HEK293 (cell line): ENCODE results near the gene EME1.

Experiments used
- CTCF ChIA-PET: fragments of 350-600 bp; formaldehyde crosslinking; extraction: SDS; loops from one replicate; lab custom pipeline; 2021; ENCODE audit warnings: antibody characterized with exemption; lab: Yijun Ruan, JAX
- POLR2A ChIA-PET: fragments of 300-600 bp; formaldehyde crosslinking; extraction: SDS; loops from one replicate; lab custom pipeline; 2020; ENCODE audit warnings: antibody characterized with exemption, inconsistent platforms; lab: Yijun Ruan, JAX
- H3K27ac ChIP-seq: fragments of 200-500 bp; sonication (Bioruptor generic); 2 replicates; pipeline ENCODE4 v1.5.1; 2014; ENCODE audit warnings: low read depth, low read length, control low read depth, inconsistent platforms; ENCODE audit errors: extremely low read depth
- H3K36me3 ChIP-seq, 2 experiments: fragments of 200-500 bp in 1 of 2; sonication (Bioruptor generic) in 1 of 2; 1 replicate in 1 of 2; 2 replicates in 1 of 2; pipeline ENCODE4 v1.5.1; 2014 to 2017; ENCODE audit warnings: inconsistent platforms in 2 of 2, low read length in 2 of 2; ENCODE audit not compliant: control insufficient read depth in 2 of 2, insufficient read depth in 1 of 2
- H3K4me1 ChIP-seq: fragments of 200-500 bp; sonication (Bioruptor generic); 2 replicates; pipeline ENCODE4 v1.5.1; 2014; ENCODE audit warnings: mild to moderate bottlenecking, low read length, inconsistent platforms; ENCODE audit not compliant: control insufficient read depth, insufficient read depth
- H3K4me3 ChIP-seq: 2 replicates; pipeline ENCODE4 v1.5.1; 2011; ENCODE audit warnings: low read depth, mild to moderate bottlenecking, control low read depth, low read length, moderate library complexity
- H3K9me3 ChIP-seq: fragments of 200-500 bp; sonication (Bioruptor generic); 2 replicates; pipeline ENCODE4 v1.5.1; 2014; ENCODE audit warnings: low read depth, low read length, inconsistent platforms; ENCODE audit not compliant: control insufficient read depth, insufficient read depth
- GLI4 ChIP-seq: fragments of 450-650 bp; formaldehyde crosslinking; IDR thresholded peaks from 2 replicates; pipeline ENCODE4 v1.5.1; 2016; ENCODE audit warnings: missing biosample characterization, missing genetic modification characterization
- MYNN ChIP-seq: fragments of 450-650 bp; formaldehyde crosslinking; IDR thresholded peaks from 2 replicates; pipeline ENCODE4 v1.5.1; 2016; ENCODE audit warnings: missing biosample characterization, missing genetic modification characterization, borderline replicate concordance
- TCF7L2 ChIP-seq: IDR thresholded peaks from 2 replicates; pipeline ENCODE4 v1.6.1; 2011; ENCODE audit warnings: low read depth, mild to moderate bottlenecking, inconsistent platforms, low read length, moderate library complexity, borderline replicate concordance
- YY2 ChIP-seq: fragments of 450-650 bp; formaldehyde crosslinking; IDR thresholded peaks from 2 replicates; pipeline ENCODE4 v1.5.1; 2016; ENCODE audit warnings: missing biosample characterization, missing genetic modification characterization
- ZBTB7A ChIP-seq: fragments of 450-650 bp; formaldehyde crosslinking; IDR thresholded peaks from 2 replicates; pipeline ENCODE4 v1.5.1; 2016; ENCODE audit warnings: low read depth, missing biosample characterization, missing genetic modification characterization
- ZBTB8A ChIP-seq: fragments of 450-650 bp; formaldehyde crosslinking; IDR thresholded peaks from 2 replicates; pipeline ENCODE4 v1.5.1; 2016; ENCODE audit warnings: missing biosample characterization, missing genetic modification characterization
- ZNF114 ChIP-seq: fragments of 450-650 bp; formaldehyde crosslinking; IDR thresholded peaks from 2 replicates; pipeline ENCODE4 v1.5.0; 2017; ENCODE audit warnings: missing biosample characterization, missing genetic modification characterization
- ZNF121 ChIP-seq: fragments of 450-650 bp; formaldehyde crosslinking; IDR thresholded peaks from 2 replicates; pipeline ENCODE4 v1.5.1; 2016; ENCODE audit warnings: missing biosample characterization, missing genetic modification characterization
- ZNF140 ChIP-seq: fragments of 450-650 bp; formaldehyde crosslinking; IDR thresholded peaks from 2 replicates; pipeline ENCODE4 v1.5.1; 2016; ENCODE audit warnings: missing biosample characterization, missing genetic modification characterization
- ZNF174 ChIP-seq: fragments of 450-650 bp; formaldehyde crosslinking; IDR thresholded peaks from 2 replicates; pipeline ENCODE4 v1.5.0; 2017; ENCODE audit warnings: missing biosample characterization, mild to moderate bottlenecking, missing genetic modification characterization
- ZNF202 ChIP-seq: fragments of 450-650 bp; formaldehyde crosslinking; IDR thresholded peaks from 2 replicates; pipeline ENCODE4 v1.5.1; 2016; ENCODE audit warnings: missing biosample characterization, missing genetic modification characterization, borderline replicate concordance
- ZNF416 ChIP-seq: fragments of 450-650 bp; formaldehyde crosslinking; IDR thresholded peaks from 2 replicates; pipeline ENCODE4 v1.5.1; 2016; ENCODE audit warnings: missing biosample characterization, missing genetic modification characterization
- ZNF561 ChIP-seq: fragments of 450-650 bp; IDR thresholded peaks from 2 replicates; pipeline ENCODE4 v1.5.1; 2018; ENCODE audit warnings: missing biosample characterization, missing genetic modification characterization, borderline replicate concordance
- TF ChIP-seq, protein P1 (sequence below): fragments of 450-650 bp; formaldehyde crosslinking; IDR thresholded peaks from 2 replicates; pipeline ENCODE4 v1.5.1; 2016; ENCODE audit warnings: missing biosample characterization, missing genetic modification characterization
- TF ChIP-seq, protein P2 (sequence below): fragments of 450-650 bp; formaldehyde crosslinking; IDR thresholded peaks from 2 replicates; pipeline ENCODE4 v1.5.1; 2017; ENCODE audit warnings: missing biosample characterization, missing genetic modification characterization
- TF ChIP-seq, protein P3 (sequence below): fragments of 450-650 bp; formaldehyde crosslinking; IDR thresholded peaks from 2 replicates; pipeline ENCODE4 v1.5.1; 2016; ENCODE audit warnings: missing biosample characterization, missing genetic modification characterization
- TF ChIP-seq, protein P4 (sequence below): fragments of 450-650 bp; formaldehyde crosslinking; IDR thresholded peaks from 2 replicates; pipeline ENCODE4 v1.5.1; 2016; ENCODE audit warnings: missing biosample characterization, missing genetic modification characterization
- TF ChIP-seq, protein P5 (sequence below): fragments of 450-650 bp; formaldehyde crosslinking; IDR thresholded peaks from 2 replicates; pipeline ENCODE4 v1.5.1; 2016; ENCODE audit warnings: missing biosample characterization, missing genetic modification characterization
- TF ChIP-seq, protein P6 (sequence below): fragments of 450-650 bp; formaldehyde crosslinking; IDR thresholded peaks from 2 replicates; pipeline ENCODE4 v1.5.1; 2017; ENCODE audit warnings: missing biosample characterization, missing genetic modification characterization
- TF ChIP-seq, protein P7 (sequence below): fragments of 450-650 bp; formaldehyde crosslinking; IDR thresholded peaks from 2 replicates; pipeline ENCODE4 v1.5.1; 2016; ENCODE audit warnings: missing biosample characterization, missing genetic modification characterization

EME1 gene

DNA sequence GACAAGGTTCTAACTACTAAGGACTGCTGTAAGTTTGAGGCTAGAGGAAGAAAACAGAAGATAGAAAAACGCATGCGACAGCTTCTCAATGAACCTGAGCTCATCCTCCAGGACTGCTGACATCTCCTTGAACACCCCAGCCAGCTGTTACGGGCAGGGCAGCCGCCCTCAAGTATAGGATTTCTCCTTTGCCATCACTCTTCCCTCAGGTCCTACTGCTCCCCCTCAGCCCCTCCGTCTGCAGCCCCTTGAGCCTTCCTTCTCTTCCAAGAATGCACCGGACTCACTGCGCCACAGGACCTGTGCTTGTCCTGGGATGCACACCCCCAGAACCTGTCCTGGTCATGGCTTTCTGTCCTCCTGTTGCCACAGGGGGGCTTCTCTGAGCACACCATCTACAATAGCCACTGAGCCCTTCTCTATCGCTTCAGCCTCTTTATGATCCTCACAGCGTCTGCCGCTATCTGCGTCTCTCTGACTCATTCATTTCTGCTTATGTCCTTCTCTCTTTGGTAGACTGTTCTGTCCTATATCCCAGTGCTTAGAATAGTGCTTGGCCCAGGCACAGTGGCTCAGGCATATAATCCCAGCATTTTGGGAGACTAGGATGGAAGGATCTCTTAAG is 42.8 kb upstream of the EME1 start:
- ChIA-PET CTCF (interaction anchor here (1.2 kb wide), 1 partner anchor 11 kb away, joined by 3 read pairs; no protein-coding TSS in a partner anchor), POLR2A (interaction anchor here (1.1 kb wide), 1 partner anchor 149 kb away, joined by 3 read pairs; no protein-coding TSS in a partner anchor)
- no peaks in the 10 kb centered on the region for H3K9me3 ChIP-seq
- no peaks in the 10 kb centered on the region for H3K36me3 ChIP-seq
- no peak overlapping the region for H3K4me3 ChIP-seq
- TF ChIP-seq, protein P1, sequence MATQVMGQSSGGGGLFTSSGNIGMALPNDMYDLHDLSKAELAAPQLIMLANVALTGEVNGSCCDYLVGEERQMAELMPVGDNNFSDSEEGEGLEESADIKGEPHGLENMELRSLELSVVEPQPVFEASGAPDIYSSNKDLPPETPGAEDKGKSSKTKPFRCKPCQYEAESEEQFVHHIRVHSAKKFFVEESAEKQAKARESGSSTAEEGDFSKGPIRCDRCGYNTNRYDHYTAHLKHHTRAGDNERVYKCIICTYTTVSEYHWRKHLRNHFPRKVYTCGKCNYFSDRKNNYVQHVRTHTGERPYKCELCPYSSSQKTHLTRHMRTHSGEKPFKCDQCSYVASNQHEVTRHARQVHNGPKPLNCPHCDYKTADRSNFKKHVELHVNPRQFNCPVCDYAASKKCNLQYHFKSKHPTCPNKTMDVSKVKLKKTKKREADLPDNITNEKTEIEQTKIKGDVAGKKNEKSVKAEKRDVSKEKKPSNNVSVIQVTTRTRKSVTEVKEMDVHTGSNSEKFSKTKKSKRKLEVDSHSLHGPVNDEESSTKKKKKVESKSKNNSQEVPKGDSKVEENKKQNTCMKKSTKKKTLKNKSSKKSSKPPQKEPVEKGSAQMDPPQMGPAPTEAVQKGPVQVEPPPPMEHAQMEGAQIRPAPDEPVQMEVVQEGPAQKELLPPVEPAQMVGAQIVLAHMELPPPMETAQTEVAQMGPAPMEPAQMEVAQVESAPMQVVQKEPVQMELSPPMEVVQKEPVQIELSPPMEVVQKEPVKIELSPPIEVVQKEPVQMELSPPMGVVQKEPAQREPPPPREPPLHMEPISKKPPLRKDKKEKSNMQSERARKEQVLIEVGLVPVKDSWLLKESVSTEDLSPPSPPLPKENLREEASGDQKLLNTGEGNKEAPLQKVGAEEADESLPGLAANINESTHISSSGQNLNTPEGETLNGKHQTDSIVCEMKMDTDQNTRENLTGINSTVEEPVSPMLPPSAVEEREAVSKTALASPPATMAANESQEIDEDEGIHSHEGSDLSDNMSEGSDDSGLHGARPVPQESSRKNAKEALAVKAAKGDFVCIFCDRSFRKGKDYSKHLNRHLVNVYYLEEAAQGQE (tag by site-specific recombination), result no peak
- TF ChIP-seq ZNF114 (no peak), ZBTB8A (tag by site-specific recombination) (no peak), ZNF174 (tag by site-specific recombination) (no peak), TCF7L2 (no peak), ZNF121 (tag by site-specific recombination) (no peak), MYNN (tag by site-specific recombination) (no peak), GLI4 (tag by site-specific recombination) (no peak), ZBTB7A (tag by site-specific recombination) (no peak), ZNF561 (tag by site-specific recombination) (no peak), ZNF416 (tag by site-specific recombination) (no peak), ZNF202 (tag by site-specific recombination) (no peak), YY2 (no peak), ZNF140 (no peak)
- TF ChIP-seq, protein P2, sequence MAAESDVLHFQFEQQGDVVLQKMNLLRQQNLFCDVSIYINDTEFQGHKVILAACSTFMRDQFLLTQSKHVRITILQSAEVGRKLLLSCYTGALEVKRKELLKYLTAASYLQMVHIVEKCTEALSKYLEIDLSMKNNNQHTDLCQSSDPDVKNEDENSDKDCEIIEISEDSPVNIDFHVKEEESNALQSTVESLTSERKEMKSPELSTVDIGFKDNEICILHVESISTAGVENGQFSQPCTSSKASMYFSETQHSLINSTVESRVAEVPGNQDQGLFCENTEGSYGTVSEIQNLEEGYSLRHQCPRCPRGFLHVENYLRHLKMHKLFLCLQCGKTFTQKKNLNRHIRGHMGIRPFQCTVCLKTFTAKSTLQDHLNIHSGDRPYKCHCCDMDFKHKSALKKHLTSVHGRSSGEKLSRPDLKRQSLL, result no peak
- TF ChIP-seq, protein P3, sequence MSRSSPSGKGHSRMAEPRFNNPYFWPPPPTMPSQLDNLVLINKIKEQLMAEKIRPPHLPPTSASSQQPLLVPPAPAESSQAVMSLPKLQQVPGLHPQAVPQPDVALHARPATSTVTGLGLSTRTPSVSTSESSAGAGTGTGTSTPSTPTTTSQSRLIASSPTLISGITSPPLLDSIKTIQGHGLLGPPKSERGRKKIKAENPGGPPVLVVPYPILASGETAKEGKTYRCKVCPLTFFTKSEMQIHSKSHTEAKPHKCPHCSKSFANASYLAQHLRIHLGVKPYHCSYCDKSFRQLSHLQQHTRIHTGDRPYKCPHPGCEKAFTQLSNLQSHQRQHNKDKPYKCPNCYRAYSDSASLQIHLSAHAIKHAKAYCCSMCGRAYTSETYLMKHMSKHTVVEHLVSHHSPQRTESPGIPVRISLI, result no peak
- TF ChIP-seq, protein P4, sequence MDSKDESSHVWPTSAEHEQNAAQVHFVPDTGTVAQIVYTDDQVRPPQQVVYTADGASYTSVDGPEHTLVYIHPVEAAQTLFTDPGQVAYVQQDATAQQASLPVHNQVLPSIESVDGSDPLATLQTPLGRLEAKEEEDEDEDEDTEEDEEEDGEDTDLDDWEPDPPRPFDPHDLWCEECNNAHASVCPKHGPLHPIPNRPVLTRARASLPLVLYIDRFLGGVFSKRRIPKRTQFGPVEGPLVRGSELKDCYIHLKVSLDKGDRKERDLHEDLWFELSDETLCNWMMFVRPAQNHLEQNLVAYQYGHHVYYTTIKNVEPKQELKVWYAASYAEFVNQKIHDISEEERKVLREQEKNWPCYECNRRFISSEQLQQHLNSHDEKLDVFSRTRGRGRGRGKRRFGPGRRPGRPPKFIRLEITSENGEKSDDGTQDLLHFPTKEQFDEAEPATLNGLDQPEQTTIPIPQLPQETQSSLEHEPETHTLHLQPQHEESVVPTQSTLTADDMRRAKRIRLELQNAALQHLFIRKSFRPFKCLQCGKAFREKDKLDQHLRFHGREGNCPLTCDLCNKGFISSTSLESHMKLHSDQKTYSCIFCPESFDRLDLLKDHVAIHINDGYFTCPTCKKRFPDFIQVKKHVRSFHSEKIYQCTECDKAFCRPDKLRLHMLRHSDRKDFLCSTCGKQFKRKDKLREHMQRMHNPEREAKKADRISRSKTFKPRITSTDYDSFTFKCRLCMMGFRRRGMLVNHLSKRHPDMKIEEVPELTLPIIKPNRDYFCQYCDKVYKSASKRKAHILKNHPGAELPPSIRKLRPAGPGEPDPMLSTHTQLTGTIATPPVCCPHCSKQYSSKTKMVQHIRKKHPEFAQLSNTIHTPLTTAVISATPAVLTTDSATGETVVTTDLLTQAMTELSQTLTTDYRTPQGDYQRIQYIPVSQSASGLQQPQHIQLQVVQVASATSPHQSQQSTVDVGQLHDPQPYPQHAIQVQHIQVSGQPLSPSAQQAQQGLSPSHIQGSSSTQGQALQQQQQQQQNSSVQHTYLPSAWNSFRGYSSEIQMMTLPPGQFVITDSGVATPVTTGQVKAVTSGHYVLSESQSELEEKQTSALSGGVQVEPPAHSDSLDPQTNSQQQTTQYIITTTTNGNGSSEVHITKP, result no peak
- TF ChIP-seq, protein P5, sequence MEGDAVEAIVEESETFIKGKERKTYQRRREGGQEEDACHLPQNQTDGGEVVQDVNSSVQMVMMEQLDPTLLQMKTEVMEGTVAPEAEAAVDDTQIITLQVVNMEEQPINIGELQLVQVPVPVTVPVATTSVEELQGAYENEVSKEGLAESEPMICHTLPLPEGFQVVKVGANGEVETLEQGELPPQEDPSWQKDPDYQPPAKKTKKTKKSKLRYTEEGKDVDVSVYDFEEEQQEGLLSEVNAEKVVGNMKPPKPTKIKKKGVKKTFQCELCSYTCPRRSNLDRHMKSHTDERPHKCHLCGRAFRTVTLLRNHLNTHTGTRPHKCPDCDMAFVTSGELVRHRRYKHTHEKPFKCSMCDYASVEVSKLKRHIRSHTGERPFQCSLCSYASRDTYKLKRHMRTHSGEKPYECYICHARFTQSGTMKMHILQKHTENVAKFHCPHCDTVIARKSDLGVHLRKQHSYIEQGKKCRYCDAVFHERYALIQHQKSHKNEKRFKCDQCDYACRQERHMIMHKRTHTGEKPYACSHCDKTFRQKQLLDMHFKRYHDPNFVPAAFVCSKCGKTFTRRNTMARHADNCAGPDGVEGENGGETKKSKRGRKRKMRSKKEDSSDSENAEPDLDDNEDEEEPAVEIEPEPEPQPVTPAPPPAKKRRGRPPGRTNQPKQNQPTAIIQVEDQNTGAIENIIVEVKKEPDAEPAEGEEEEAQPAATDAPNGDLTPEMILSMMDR (tag by site-specific recombination), result no peak
- TF ChIP-seq, protein P6, sequence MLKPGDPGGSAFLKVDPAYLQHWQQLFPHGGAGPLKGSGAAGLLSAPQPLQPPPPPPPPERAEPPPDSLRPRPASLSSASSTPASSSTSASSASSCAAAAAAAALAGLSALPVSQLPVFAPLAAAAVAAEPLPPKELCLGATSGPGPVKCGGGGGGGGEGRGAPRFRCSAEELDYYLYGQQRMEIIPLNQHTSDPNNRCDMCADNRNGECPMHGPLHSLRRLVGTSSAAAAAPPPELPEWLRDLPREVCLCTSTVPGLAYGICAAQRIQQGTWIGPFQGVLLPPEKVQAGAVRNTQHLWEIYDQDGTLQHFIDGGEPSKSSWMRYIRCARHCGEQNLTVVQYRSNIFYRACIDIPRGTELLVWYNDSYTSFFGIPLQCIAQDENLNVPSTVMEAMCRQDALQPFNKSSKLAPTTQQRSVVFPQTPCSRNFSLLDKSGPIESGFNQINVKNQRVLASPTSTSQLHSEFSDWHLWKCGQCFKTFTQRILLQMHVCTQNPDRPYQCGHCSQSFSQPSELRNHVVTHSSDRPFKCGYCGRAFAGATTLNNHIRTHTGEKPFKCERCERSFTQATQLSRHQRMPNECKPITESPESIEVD, result no peak
- TF ChIP-seq, protein P7, sequence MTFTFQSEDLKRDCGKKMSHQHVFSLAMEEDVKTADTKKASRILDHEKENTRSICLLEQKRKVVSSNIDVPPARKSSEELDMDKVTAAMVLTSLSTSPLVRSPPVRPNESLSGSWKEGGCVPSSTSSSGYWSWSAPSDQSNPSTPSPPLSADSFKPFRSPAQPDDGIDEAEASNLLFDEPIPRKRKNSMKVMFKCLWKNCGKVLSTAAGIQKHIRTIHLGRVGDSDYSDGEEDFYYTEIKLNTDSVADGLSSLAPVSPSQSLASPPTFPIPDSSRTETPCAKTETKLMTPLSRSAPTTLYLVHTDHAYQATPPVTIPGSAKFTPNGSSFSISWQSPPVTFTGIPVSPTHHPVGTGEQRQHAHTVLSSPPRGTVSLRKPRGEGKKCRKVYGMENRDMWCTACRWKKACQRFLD (tag by site-specific recombination), result no peak
- H3K4me1 ChIP-seq, result no peaks in the 10 kb centered on the region
- H3K27ac ChIP-seq, result no peak overlapping the region
